H1 (cell line): ENCODE results near the gene IRF9. TPM values are rescaled to one million over a fixed set of nuclear protein-coding genes. Genes with fewer than 3 reads are reported as not detected.
A peak's percentile ranks its signal among the peaks of the same experiment; 100 is the strongest.

ENCODE experiments used
- CTCF ChIA-PET: fragments of 300-600 bp; sonication (Branson Sonifier 250); formaldehyde crosslinking; loops from one replicate; lab custom pipeline; 2021; ENCODE audit not compliant: partially characterized antibody; lab: Charles Lee
- POLR2A ChIA-PET: fragments of 300-600 bp; sonication (Branson Sonifier 250); formaldehyde crosslinking; loops from one replicate; lab custom pipeline; 2021; ENCODE audit warnings: inconsistent platforms; ENCODE audit not compliant: partially characterized antibody; lab: Charles Lee
- DNase-seq, 2 experiments: peaks; one replicate each; pipeline versions ENCODE4 v3.0.0 to v3.0.0-alpha.2; 2010 to 2022; ENCODE audit warnings: low spot score in 2 of 2, low read depth in 1 of 2, mixed read lengths in 1 of 2
- FAIRE-seq: peaks from 2 replicates; lab custom pipeline; 2011; peaks lifted over from hg19 to GRCh38; lab: Jason Lieb, UNC
- H2AFZ ChIP-seq: 2 replicates; pipeline ENCODE4 v1.8.1; 2012; ENCODE audit warnings: low read length, inconsistent platforms
- H2AK5ac ChIP-seq: 2 replicates; pipeline ENCODE4 v1.6.1; 2013; ENCODE audit warnings: low read depth, low read length
- H2BK120ac ChIP-seq: replicated peaks from 2 replicates; pipeline ENCODE3; 2013; ENCODE audit warnings: low read depth, low read length, inconsistent platforms
- H2BK12ac ChIP-seq: 2 replicates; pipeline ENCODE4 v1.6.1; 2013; ENCODE audit warnings: low read depth, low read length
- H2BK15ac ChIP-seq: 2 replicates; pipeline ENCODE4 v1.6.1; 2013; ENCODE audit warnings: low read length
- H2BK20ac ChIP-seq: 2 replicates; pipeline ENCODE4 v1.6.1; 2013; ENCODE audit warnings: low read length
- H2BK5ac ChIP-seq: 2 replicates; pipeline ENCODE4 v1.6.1; 2013; ENCODE audit warnings: low read depth, low read length
- H3K14ac ChIP-seq: 2 replicates; pipeline ENCODE4 v1.6.1; 2013; ENCODE audit warnings: inconsistent platforms; ENCODE audit not compliant: insufficient read length
- H3K18ac ChIP-seq: 2 replicates; pipeline ENCODE4 v1.6.1; 2013; ENCODE audit warnings: low read length; ENCODE audit errors: extremely low read depth
- H3K23ac ChIP-seq: 2 replicates; pipeline ENCODE4 v1.6.1; 2013; ENCODE audit warnings: inconsistent platforms; ENCODE audit not compliant: insufficient read length
- H3K23me2 ChIP-seq: 2 replicates; pipeline ENCODE4 v1.6.1; 2013; ENCODE audit warnings: low read depth, low read length
- H3K27ac ChIP-seq: 2 replicates; pipeline ENCODE4 v1.6.1; 2011; ENCODE audit warnings: low read depth, low read length, inconsistent platforms
- H3K27me3 ChIP-seq, 4 experiments: replicated peaks in 1 of 4; 1 replicate in 1 of 4; 2 replicates in 3 of 4; pipeline versions ENCODE4 v1.6.1 to v1.8.1; 2011 to 2013; ENCODE audit warnings: low read length in 3 of 4, mild to moderate bottlenecking in 3 of 4, inconsistent platforms in 2 of 4, mixed read lengths in 2 of 4, moderate library complexity in 1 of 4; ENCODE audit not compliant: control insufficient read depth in 3 of 4, insufficient read depth in 3 of 4; ENCODE audit errors: extremely low read depth in 1 of 4
- H3K36me3 ChIP-seq, 4 experiments: 2 replicates each; pipeline versions ENCODE4 v1.6.1 to v1.8.1; 2011 to 2013; ENCODE audit warnings: mild to moderate bottlenecking in 4 of 4, low read length in 3 of 4, moderate library complexity in 2 of 4, control low read depth in 1 of 4, inconsistent platforms in 1 of 4; ENCODE audit not compliant: insufficient read depth in 4 of 4, control insufficient read depth in 2 of 4
- H3K4ac ChIP-seq: replicated peaks from 2 replicates; pipeline ENCODE3; 2013; ENCODE audit warnings: low read length, low read depth, mixed read lengths, inconsistent platforms; ENCODE audit not compliant: insufficient read length
- H3K4me1 ChIP-seq, 4 experiments: replicated peaks in 1 of 4; 1 replicate in 1 of 4; 2 replicates in 3 of 4; pipeline versions ENCODE4 v1.6.1 to v1.8.1; 2011 to 2013; ENCODE audit warnings: low read length in 3 of 4, inconsistent platforms in 2 of 4, mixed read lengths in 1 of 4; ENCODE audit not compliant: insufficient read depth in 4 of 4, control insufficient read depth in 3 of 4
- H3K4me2 ChIP-seq, 2 experiments: 2 replicates each; pipeline versions ENCODE4 v1.6.1 to v1.8.1; 2011 to 2013; ENCODE audit warnings: low read depth in 2 of 2, low read length in 2 of 2, control low read depth in 1 of 2, inconsistent platforms in 1 of 2, mild to moderate bottlenecking in 1 of 2; ENCODE audit not compliant: insufficient read depth in 1 of 2
- H3K4me3 ChIP-seq, 4 experiments: fragments of 200-600, 300-600 bp in 1 of 4; sonication (generic), shearing (Covaris generic), sonication (Bioruptor Twin) in 1 of 4; 2 replicates each; pipeline versions ENCODE4 v1.5.1 to v1.8.1; 2011 to 2016; ENCODE audit warnings: low read length in 4 of 4, low read depth in 3 of 4, control low read depth in 2 of 4, inconsistent platforms in 2 of 4, mild to moderate bottlenecking in 2 of 4, mixed read lengths in 1 of 4, moderate library complexity in 1 of 4; ENCODE audit not compliant: insufficient read depth in 2 of 4; ENCODE audit errors: extremely low read depth in 1 of 4
- H3K56ac ChIP-seq: replicated peaks from 2 replicates; pipeline ENCODE3; 2013; ENCODE audit warnings: low read depth, mild to moderate bottlenecking, mixed read lengths, low read length, inconsistent platforms; ENCODE audit not compliant: insufficient read length
- H3K79me1 ChIP-seq: 2 replicates; pipeline ENCODE4 v1.6.1; 2013; ENCODE audit warnings: low read depth, low read length, control low read depth
- H3K79me2 ChIP-seq, 2 experiments: 2 replicates each; pipeline versions ENCODE4 v1.6.1 to v1.8.1; 2012 to 2013; ENCODE audit warnings: low read length in 2 of 2, mild to moderate bottlenecking in 2 of 2, inconsistent platforms in 1 of 2; ENCODE audit not compliant: insufficient read depth in 2 of 2, control insufficient read depth in 1 of 2
- H3K9ac ChIP-seq, 4 experiments: replicated peaks in 1 of 4; 1 replicate in 1 of 4; 2 replicates in 3 of 4; pipeline versions ENCODE4 v1.6.1 to v1.8.1; 2011 to 2013; ENCODE audit warnings: low read depth in 3 of 4, low read length in 3 of 4, control low read depth in 2 of 4, mild to moderate bottlenecking in 2 of 4, moderate library complexity in 2 of 4, inconsistent platforms in 1 of 4; ENCODE audit errors: extremely low read depth in 1 of 4
- H3K9me3 ChIP-seq, 2 experiments: 2 replicates each; pipeline versions ENCODE4 v1.6.1 to v1.8.1; 2012 to 2013; ENCODE audit warnings: mild to moderate bottlenecking in 2 of 2, moderate library complexity in 2 of 2, control low read depth in 1 of 2, inconsistent platforms in 1 of 2, low read depth in 1 of 2, low read length in 1 of 2, mixed read lengths in 1 of 2; ENCODE audit not compliant: insufficient read depth in 2 of 2
- H4K20me1 ChIP-seq, 2 experiments: replicated peaks in 1 of 2; 2 replicates each; pipeline versions ENCODE3 to v1.8.1; 2011 to 2013; ENCODE audit warnings: inconsistent platforms in 2 of 2, low read length in 2 of 2, mild to moderate bottlenecking in 1 of 2; ENCODE audit not compliant: insufficient read depth in 2 of 2, control insufficient read depth in 1 of 2
- H4K5ac ChIP-seq: 2 replicates; pipeline ENCODE4 v1.6.1; 2013; ENCODE audit warnings: low read length, low read depth, mixed read lengths, inconsistent platforms; ENCODE audit not compliant: insufficient read length
- H4K8ac ChIP-seq: 2 replicates; pipeline ENCODE4 v1.8.0; 2013; ENCODE audit warnings: mild to moderate bottlenecking, moderate library complexity, low read length, inconsistent platforms; ENCODE audit not compliant: insufficient read depth; ENCODE audit errors: extremely low read depth
- H4K91ac ChIP-seq: replicated peaks from 2 replicates; pipeline ENCODE3; 2013; ENCODE audit warnings: low read length, mixed read lengths, inconsistent platforms; ENCODE audit not compliant: insufficient read length
- ATF3 ChIP-seq: IDR thresholded peaks from 2 replicates; pipeline ENCODE4 v1.6.1; 2011; ENCODE audit warnings: low read depth, mild to moderate bottlenecking, low read length; ENCODE audit not compliant: insufficient read depth
- CBX8 ChIP-seq: fragments of 300-800, 300-1000 bp; sonication (generic); IDR thresholded peaks from 2 replicates; pipeline ENCODE4 v1.7.1; 2016; ENCODE audit warnings: low read depth, low read length, borderline replicate concordance
- GABPA ChIP-seq: IDR thresholded peaks from 2 replicates; pipeline ENCODE4 v1.6.1; 2011; ENCODE audit warnings: mild to moderate bottlenecking, low read length, moderate library complexity, borderline replicate concordance; ENCODE audit not compliant: insufficient read depth
- KDM5A ChIP-seq: fragments of 200-600 bp; IDR thresholded peaks from 2 replicates; pipeline ENCODE4 v1.7.1; 2012; ENCODE audit warnings: mild to moderate bottlenecking, low read length, inconsistent platforms, mixed read lengths
- RAD21 ChIP-seq, 2 experiments: IDR thresholded peaks in 1 of 2; conservative IDR thresholded peaks in 1 of 2; 2 replicates each; pipeline ENCODE4 v1.6.1; 2011; ENCODE audit warnings: low read depth in 2 of 2, low read length in 2 of 2, improper control_type of control experiment in 1 of 2, inconsistent platforms in 1 of 2, mild to moderate bottlenecking in 1 of 2, moderate library complexity in 1 of 2
- SIN3A ChIP-seq, 2 experiments: IDR thresholded peaks in 1 of 2; conservative IDR thresholded peaks in 1 of 2; 2 replicates each; pipeline ENCODE4 v1.6.1; 2011 to 2012; ENCODE audit warnings: low read length in 2 of 2, improper control_type of control experiment in 1 of 2, low read depth in 1 of 2, mild to moderate bottlenecking in 1 of 2
- TCF12 ChIP-seq: IDR thresholded peaks from 2 replicates; pipeline ENCODE4 v1.6.1; 2011; ENCODE audit warnings: low read depth, mild to moderate bottlenecking, low read length
- TEAD4 ChIP-seq: IDR thresholded peaks from 2 replicates; pipeline ENCODE4 v1.6.1; 2012; ENCODE audit warnings: low read depth, low read length, inconsistent platforms, mixed read lengths
- YY1 ChIP-seq: IDR thresholded peaks from 2 replicates; pipeline ENCODE4 v1.6.1; 2011; ENCODE audit warnings: low read depth, mild to moderate bottlenecking, low read length
- WGBS, 2 experiments: shearing (Covaris generic) in 1 of 2; methylation state at CpG; one replicate each; pipeline versions ENCODE4 v1.1.6 to v1.1.7; 2013 to 2015; ENCODE audit warnings: low lambda C conversion rate in 2 of 2, mixed read lengths in 2 of 2, inconsistent platforms in 1 of 2, low coverage in 1 of 2, missing lambda C conversion rate in 1 of 2; ENCODE audit not compliant: insufficient replicate concordance in 2 of 2, insufficient coverage in 1 of 2, insufficient read length in 1 of 2; ENCODE audit errors: extremely low coverage in 1 of 2, missing lambda C conversion rate in 1 of 2; 5-methylcytosine and 5-hydroxymethylcytosine counted together
- polyA plus RNA-seq, 7 experiments: library from polyadenylated mRNA; depleted of rRNA in 3 of 7; stranded (reverse) in 5 of 7; unstranded in 2 of 7; fragments of >200 nt in 5 of 7; fragments of 200-250 nt in 2 of 7; gene quantifications; 1 replicate in 5 of 7; 2 replicates in 1 of 7; 4 replicates in 1 of 7; pipeline versions ENCODE4 v1.2.1 to v1.2.3, GENCODE V29; 2011 to 2013; ENCODE audit warnings: missing spikeins in 2 of 7, mixed read lengths in 2 of 7
- total RNA-seq: library from RNA; stranded (reverse); fragmentation: NEBNext Ultra II Directional; extraction: Animal tissue kit (Norgen Biotek cat#: 25700); gene quantifications from 2 replicates; pipeline ENCODE4 v1.2.1, GENCODE V29; 2021

The IRF9 gene
- total and polyA plus RNA-seq, 2 of the 8 experiments (the other 6 are each of a cell fraction or from before 2014, with no cell fraction given), result 11.4 to 13.2 TPM

DNA sequence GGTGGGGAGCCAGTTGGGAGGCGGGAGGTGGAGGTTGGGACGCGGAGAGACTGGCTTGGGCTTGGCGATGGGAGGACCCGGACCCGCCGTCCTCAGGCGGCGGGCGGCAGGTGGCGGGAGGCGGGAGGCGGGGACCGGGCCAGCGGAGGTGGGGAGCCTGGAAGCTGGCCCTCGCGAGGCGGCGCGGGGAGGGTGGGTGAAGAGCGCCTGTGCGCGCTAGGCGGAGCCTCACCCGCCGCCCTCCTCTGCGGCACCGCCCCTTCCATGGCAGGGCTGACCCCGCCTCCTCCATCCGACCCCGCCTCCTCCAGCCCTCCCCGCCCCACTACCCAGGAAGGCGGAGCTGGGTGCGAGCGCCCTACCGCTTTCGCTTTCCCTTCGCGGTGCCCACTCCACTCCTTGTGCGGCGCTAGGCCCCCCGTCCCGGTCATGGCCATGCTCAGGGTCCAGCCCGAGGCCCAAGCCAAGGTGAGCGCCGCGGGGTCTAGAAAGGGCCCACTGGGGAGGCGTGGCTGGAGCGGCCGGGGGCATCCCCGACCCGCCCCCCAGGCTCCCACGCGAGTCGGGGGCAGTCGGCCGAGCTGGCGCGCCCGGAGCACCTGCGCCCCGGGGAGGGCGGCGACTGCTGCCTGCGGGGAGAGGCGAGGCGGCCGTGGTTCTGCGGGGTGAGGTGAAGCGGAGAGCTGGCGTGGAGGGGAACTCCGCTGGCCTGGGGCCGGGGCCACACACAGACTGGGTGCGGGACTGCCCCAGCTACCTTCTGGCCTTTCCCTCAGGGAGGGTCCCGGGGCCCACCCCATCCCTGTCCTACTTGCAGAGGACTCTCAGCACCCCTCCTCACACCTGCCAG, 25.0 kb upstream of the IRF9 start, which contains the start of gene PSME1:
Gene PSME1 (plus strand): TSS at position 361 of the 850 bp plus-strand sequence. CDS start 69 bp downstream, at position 430.
- Histone ChIP-seq H2BK20ac (no peak within 1 kb of the TSS), H2AFZ (peak within 1 kb of the TSS; percentile 94), H3K9ac (peak within 1 kb of the TSS; percentile 42 to 89 (median 60); a peak in 6 of 7 replicates), H2AK5ac (no peak within 1 kb of the TSS), H3K4me3 (peak within 1 kb of the TSS; percentile 79 to 100 (median 84)), H2BK12ac (no peak within 1 kb of the TSS; the same call in 1 of the 2 replicates), H3K23ac (no peak within 1 kb of the TSS), H3K27ac (peak within 1 kb of the TSS; percentile 14; the same call in 1 of the 2 replicates), H4K91ac (no peak within 1 kb of the TSS), H3K4me2 (peak within 1 kb of the TSS; percentile 81 to 95), H2BK15ac (peak within 1 kb of the TSS; percentile 4; the same call in 1 of the 2 replicates), H3K27me3 (no peaks in the 10 kb centered on the region), H3K79me1 (peaks cover 4% of the 10 kb centered on the region; the same call in 1 of the 2 replicates), H3K14ac (no peak within 1 kb of the TSS), H2BK5ac (peak within 1 kb of the TSS; percentile 90; the same call in 1 of the 2 replicates), H4K20me1 (peaks cover 0 to 1% of the 10 kb centered on the region in 2 experiments), H3K79me2 (peaks cover 0 to 12% of the 10 kb centered on the region in 2 experiments; a peak in 2 of 4 replicates), H3K18ac (peak within 1 kb of the TSS; percentile 17), H3K56ac (peak within 1 kb of the TSS; percentile 71), H3K4ac (no peak within 1 kb of the TSS), H4K5ac (peak within 1 kb of the TSS; percentile 34), H3K9me3 (no peaks in the 10 kb centered on the region), H3K23me2 (peaks cover 8% of the 10 kb centered on the region; the same call in 1 of the 2 replicates), H2BK120ac (no peak within 1 kb of the TSS), H3K36me3 (peaks cover 8 to 25% (median 14%) of the 10 kb centered on the region in 4 experiments; a peak in 6 of 8 replicates), H3K4me1 (peaks cover 0 to 10% (median 6%) of the 10 kb centered on the region in 4 experiments; a peak in 5 of 7 replicates), H4K8ac (peak within 1 kb of the TSS; percentile 64)
- ChIA-PET CTCF (interaction anchor here (0.6 to 1.7 kb wide), 8 partner anchors 11 to 77 kb away, joined by 3 to 7 read pairs (median 4); partner anchors contain the start of genes DCAF11, IRF9, NRL and PSME2), POLR2A (interaction anchor here (0.8 to 10.5 kb wide), 17 partner anchors 9 to 135 kb away, joined by 3 to 118 read pairs (median 7); partner anchors contain the start of genes CHMP4A, DCAF11, IRF9 and NRL)
- DNase-seq (peak in 1 of 2 experiments; percentile 94), FAIRE-seq (no peak)
- WGBS, 2 experiments, result 2% methylated on average over 40 of the region's 75 CpGs; no CpG with 5 or more reads in 1 of the 2 experiments
- TF ChIP-seq GABPA (no peak), RAD21 (IDR thresholded peaks at IDR 0.05 in 1 of 2, conservative IDR thresholded peaks at IDR 0.05 in 1 of 2; ENCODE audit: low read depth in 2 of 2, low read length in 2 of 2) (no peak), YY1 (no peak), TEAD4 (no peak), ATF3 (no peak), KDM5A (no peak), CBX8 (no peak), SIN3A (conservative IDR thresholded peaks at IDR 0.05 in 1 of 2, IDR thresholded peaks at IDR 0.05 in 1 of 2; ENCODE audit: low read depth in 1 of 2, low read length in 2 of 2) (peak in 1 of 2 experiments; percentile 22; a peak in 1 of 4 replicates), TCF12 (no peak)
